Upper lobe of left lung (tissue), 6 donors: ENCODE measurements around the gene DCPS. TPM values are rescaled to one million over a fixed set of nuclear protein-coding genes. Genes with fewer than 3 reads are reported as not detected.
"Not testable (repeated sequence)": the region's sequence is repeated elsewhere in the genome, so short reads cannot be mapped to it uniquely, and the experiment has no call there.

Experiments used
- ATAC-seq, 2 donors: fragments of 200-7000 bp; cut with Tn5 transposase; one replicate each; pipeline ENCODE4 v1.9.1; 2022; ENCODE audit warnings: mild to moderate bottlenecking in 2 of 2, moderate library complexity in 2 of 2; ENCODE audit not compliant: low FRiP score in 2 of 2
- DNase-seq, 2 donors: peaks; one replicate each; pipeline ENCODE4 v3.0.0-alpha.2; 2019 to 2020
- H3K27ac ChIP-seq, 4 donors: fragments of 200-600 bp; sonication (generic); one replicate each; pipeline ENCODE4 v1.5.1; 2016 to 2019
- H3K27me3 ChIP-seq, 4 donors: fragments of 200-600 bp; sonication (generic); one replicate each; pipeline ENCODE4 v1.5.1; 2017 to 2019
- H3K36me3 ChIP-seq, 4 donors: fragments of 200-600 bp; sonication (generic); one replicate each; pipeline ENCODE4 v1.5.1; 2016 to 2019
- H3K4me1 ChIP-seq, 4 donors: fragments of 200-600 bp; sonication (generic); one replicate each; pipeline ENCODE4 v1.5.1; 2018 to 2019
- H3K4me3 ChIP-seq, 4 donors: fragments of 200-600 bp; sonication (generic); one replicate each; pipeline ENCODE4 v1.5.1; 2017 to 2019; ENCODE audit warnings: mild to moderate bottlenecking in 2 of 4, moderate library complexity in 1 of 4
- H3K9me3 ChIP-seq, 4 donors: fragments of 200-600 bp; sonication (generic); one replicate each; pipeline ENCODE4 v1.5.1; 2018 to 2019
- EP300 ChIP-seq, 4 donors: sonication (generic); formaldehyde crosslinking; IDR thresholded peaks; one replicate each; pipeline ENCODE4 v1.5.1; 2017; ENCODE audit warnings: antibody characterized with exemption in 4 of 4, control low read depth in 2 of 4
- POLR2A ChIP-seq, 4 donors: fragments of 450-650 bp; IDR thresholded peaks; one replicate each; pipeline ENCODE4 v1.5.1; 2016 to 2017; ENCODE audit warnings: antibody characterized with exemption in 4 of 4, mild to moderate bottlenecking in 2 of 4
- POLR2AphosphoS5 ChIP-seq, 2 donors: sonication (generic); formaldehyde crosslinking; IDR thresholded peaks; one replicate each; pipeline ENCODE4 v1.5.1; 2017; ENCODE audit warnings: antibody characterized with exemption in 2 of 2
- WGBS, 2 donors: methylation state at CpG; one replicate each; pipeline ENCODE4 v1.1.5; 2017 to 2018; 5-methylcytosine and 5-hydroxymethylcytosine counted together
- total RNA-seq, 6 donors: library from RNA; depleted of rRNA in 4 of 6; stranded (reverse); fragments of >200 nt in 4 of 6; gene quantifications; one replicate each; pipeline versions ENCODE4 v1.1.0 to v1.2.1, GENCODE V29; 2016 to 2021
- TF ChIP-seq, protein P1 (sequence below), 6 experiments: fragments of 450-650 bp in 4 of 6; fragments of 200-600 bp in 2 of 6; sonication (generic) in 2 of 6; IDR thresholded peaks; one replicate each; pipeline ENCODE4 v1.5.1; 2016 to 2019; ENCODE audit warnings: antibody characterized with exemption in 6 of 6
- donor health status: DM: no; HTN: no; CAD: no; lungs with moderate emphysema.
- donor health status: DM: no; HTN: yes; CAD: no; lungs with severe emphysema.

The DCPS gene
- total RNA-seq, 6 donors from 2014 or later: 6.3 to 21.4 (median 14.1) TPM

DNA sequence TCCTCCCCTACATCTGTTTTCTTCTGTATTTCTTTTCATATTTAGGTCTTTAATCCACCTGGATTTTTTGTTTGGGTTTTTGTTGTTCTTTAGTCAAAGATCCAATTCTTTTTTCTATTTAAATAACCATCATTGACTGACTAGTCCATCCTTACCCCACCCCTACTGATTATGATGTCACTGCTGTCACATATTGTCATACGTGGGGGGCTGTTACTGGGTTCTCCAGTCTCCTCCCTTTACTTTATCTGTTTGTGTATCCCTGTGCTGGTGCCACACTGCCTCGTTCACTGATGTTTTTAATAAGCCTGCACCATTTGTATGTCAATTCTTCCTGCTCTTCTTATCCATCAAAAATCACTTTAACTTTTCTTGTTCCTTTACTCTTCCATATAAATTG is 6.9 kb upstream of the DCPS start:
- TF ChIP-seq EP300 (IDR thresholded peaks at IDR 0.05) (no peak), POLR2A (IDR thresholded peaks at IDR 0.05) (no peak), POLR2AphosphoS5 (IDR thresholded peaks at IDR 0.05) (no peak)
- TF ChIP-seq, protein P1, sequence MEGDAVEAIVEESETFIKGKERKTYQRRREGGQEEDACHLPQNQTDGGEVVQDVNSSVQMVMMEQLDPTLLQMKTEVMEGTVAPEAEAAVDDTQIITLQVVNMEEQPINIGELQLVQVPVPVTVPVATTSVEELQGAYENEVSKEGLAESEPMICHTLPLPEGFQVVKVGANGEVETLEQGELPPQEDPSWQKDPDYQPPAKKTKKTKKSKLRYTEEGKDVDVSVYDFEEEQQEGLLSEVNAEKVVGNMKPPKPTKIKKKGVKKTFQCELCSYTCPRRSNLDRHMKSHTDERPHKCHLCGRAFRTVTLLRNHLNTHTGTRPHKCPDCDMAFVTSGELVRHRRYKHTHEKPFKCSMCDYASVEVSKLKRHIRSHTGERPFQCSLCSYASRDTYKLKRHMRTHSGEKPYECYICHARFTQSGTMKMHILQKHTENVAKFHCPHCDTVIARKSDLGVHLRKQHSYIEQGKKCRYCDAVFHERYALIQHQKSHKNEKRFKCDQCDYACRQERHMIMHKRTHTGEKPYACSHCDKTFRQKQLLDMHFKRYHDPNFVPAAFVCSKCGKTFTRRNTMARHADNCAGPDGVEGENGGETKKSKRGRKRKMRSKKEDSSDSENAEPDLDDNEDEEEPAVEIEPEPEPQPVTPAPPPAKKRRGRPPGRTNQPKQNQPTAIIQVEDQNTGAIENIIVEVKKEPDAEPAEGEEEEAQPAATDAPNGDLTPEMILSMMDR (IDR thresholded peaks at IDR 0.05): no peak
- Histone ChIP-seq H3K9me3 (no peaks in the 10 kb centered on the region), H3K27me3 (no peaks in the 10 kb centered on the region), H3K36me3 (peaks cover 0 to 45% (median 23%) of the 10 kb centered on the region in 4 donors), H3K4me3 (no peak overlapping the region), H3K4me1 (no peaks in the 10 kb centered on the region), H3K27ac (no peak overlapping the region)
- ATAC-seq (no peak), DNase-seq (no peak)
- 61 to 81% methylated on average over 2 of the region's 2 CpGs for WGBS, 2 donors

DNA sequence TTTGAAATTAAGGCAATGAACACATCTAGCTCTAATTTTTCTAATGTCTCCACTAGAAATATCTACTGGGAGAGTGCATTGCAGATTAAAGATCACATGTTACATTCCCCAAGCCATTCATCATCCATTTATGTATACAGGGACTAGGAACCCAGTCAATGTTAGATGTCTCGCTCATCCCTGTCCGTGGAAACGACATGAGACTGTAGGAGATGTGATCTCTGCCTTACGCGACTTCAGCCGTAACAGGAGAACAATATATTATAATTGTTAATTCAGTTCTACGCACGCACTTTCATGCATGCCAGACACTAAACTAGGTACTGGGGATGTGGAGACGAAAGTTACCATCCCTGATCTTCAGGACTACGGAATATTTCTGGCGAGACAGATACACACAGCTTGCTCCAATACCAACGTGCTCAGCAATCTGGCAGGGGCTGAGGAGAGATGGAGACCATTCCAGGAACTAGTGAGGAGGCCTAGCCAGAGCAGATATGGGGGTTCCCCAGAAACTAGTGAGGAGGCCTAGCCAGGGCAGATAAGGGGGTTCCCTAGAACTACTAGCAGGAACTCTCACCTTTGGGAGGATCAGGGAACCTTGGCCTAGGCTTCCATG is 706 bp downstream of the DCPS start:
- Histone ChIP-seq H3K27me3 (no peaks in the 10 kb centered on the region), H3K9me3 (no peaks in the 10 kb centered on the region), H3K36me3 (peaks cover 0 to 20% (median 2%) of the 10 kb centered on the region in 4 donors), H3K4me1 (peaks cover 11 to 18% (median 14%) of the 10 kb centered on the region in 4 donors), H3K27ac (peak overlapping the region; percentile 81 to 96 (median 88)), H3K4me3 (peak overlapping the region; percentile 46 to 83 (median 71))
- WGBS, 2 donors: 48 to 58% methylated on average over 12 of the region's 12 CpGs
- DNase-seq (no peak), ATAC-seq (no peak)
- no peak for TF ChIP-seq POLR2A (IDR thresholded peaks at IDR 0.05)
- TF ChIP-seq EP300 (IDR thresholded peaks at IDR 0.05): no peak
- TF ChIP-seq, protein P1 (IDR thresholded peaks at IDR 0.05): no peak
- TF ChIP-seq POLR2AphosphoS5 (IDR thresholded peaks at IDR 0.05): no peak

DNA sequence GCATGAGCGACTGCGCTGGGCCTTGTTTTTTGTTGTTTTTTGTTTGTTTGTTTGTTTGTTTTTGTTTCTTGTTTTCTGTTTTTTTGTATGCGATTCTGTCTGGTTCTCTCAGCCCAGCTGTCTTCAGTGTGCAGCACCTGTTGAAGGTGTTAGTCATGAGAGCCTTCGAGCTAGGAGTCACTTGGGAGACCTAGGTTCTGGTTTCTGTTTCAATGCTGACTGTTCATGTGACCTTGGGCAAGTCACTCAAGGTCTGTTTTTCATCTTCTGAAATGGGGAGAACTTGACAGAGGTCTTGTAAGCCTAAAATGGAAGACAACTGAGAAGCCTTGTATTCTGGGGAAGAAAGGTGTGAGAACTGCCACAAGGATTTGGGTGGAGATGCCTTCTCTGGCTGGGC is 1.8 kb downstream of the DCPS start:
- no peak for DNase-seq
- no peak for ATAC-seq
- H3K27ac ChIP-seq: no peak overlapping the region
- H3K27me3 ChIP-seq: no peaks in the 10 kb centered on the region
- WGBS, 2 donors: 91 to 92% methylated on average over 4 of the region's 4 CpGs
- no peak for TF ChIP-seq EP300 (IDR thresholded peaks at IDR 0.05)
- TF ChIP-seq, protein P1 (IDR thresholded peaks at IDR 0.05): no peak
- H3K4me3 ChIP-seq: no peak overlapping the region
- peaks cover 13 to 26% (median 20%) of the 10 kb centered on the region in 4 donors for H3K4me1 ChIP-seq
- no peaks in the 10 kb centered on the region for H3K9me3 ChIP-seq
- peaks cover 0 to 20% (median 1%) of the 10 kb centered on the region in 4 donors for H3K36me3 ChIP-seq

DNA sequence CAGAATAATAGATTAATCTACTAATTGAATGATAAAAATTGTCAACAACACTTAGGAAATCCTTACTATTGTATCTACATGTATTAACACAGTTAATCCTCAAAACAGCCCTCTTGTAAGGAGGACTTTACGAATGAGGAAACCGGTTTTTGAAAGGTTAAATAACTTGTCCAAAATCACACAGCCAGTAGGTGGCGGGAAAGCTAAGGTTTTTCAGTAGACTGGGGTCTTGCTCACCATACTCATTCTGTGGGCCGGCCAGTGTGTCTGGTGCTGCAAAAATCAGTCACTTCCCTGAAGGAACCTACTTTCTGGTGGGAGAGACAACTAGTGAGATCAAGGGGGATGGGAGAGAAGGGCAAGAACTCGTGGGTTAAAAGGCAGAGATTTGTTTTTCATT is 3.8 kb downstream of the DCPS start:
- H3K27ac ChIP-seq: no peak overlapping the region
- TF ChIP-seq POLR2AphosphoS5 (IDR thresholded peaks at IDR 0.05) (no peak), POLR2A (IDR thresholded peaks at IDR 0.05) (no peak), EP300 (IDR thresholded peaks at IDR 0.05) (no peak)
- TF ChIP-seq, protein P1 (IDR thresholded peaks at IDR 0.05): no peak
- WGBS, 2 donors: 24 to 37% methylated on average over 5 of the region's 5 CpGs
- H3K27me3 ChIP-seq: no peaks in the 10 kb centered on the region
- ATAC-seq (no peak), DNase-seq (no peak)
- peaks cover 0 to 23% (median 0%) of the 10 kb centered on the region in 4 donors for H3K36me3 ChIP-seq
- H3K4me1 ChIP-seq: peaks cover 17 to 30% (median 25%) of the 10 kb centered on the region in 4 donors
- no peaks in the 10 kb centered on the region for H3K9me3 ChIP-seq
- no peak overlapping the region for H3K4me3 ChIP-seq

DNA sequence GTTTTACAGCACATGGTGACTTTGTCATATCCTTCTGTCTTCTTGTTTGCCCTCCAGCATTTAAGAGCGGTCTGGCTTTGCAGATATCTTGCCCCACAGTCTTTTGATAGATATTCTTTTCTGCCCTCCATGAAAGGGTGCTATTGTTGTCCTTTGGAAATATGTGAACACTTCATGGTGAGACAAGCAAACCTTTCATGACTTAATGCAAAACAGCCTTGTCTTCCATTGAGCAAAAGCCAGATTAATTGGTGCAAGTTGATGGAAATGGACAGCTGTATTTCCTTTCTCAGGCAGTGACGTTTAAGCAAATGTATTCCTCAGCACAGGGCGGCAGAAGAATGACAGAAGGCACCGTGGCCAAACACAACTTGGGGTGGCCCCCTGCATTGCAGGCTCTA is 4.4 kb downstream of the DCPS start:
- Histone ChIP-seq H3K27ac (no peak overlapping the region), H3K9me3 (no peaks in the 10 kb centered on the region), H3K27me3 (no peaks in the 10 kb centered on the region), H3K4me3 (no peak overlapping the region), H3K36me3 (peaks cover 0 to 26% (median 0%) of the 10 kb centered on the region in 4 donors), H3K4me1 (peaks cover 15 to 27% (median 24%) of the 10 kb centered on the region in 4 donors)
- DNase-seq: no peak
- no peak for ATAC-seq
- TF ChIP-seq POLR2AphosphoS5 (IDR thresholded peaks at IDR 0.05): no peak
- TF ChIP-seq, protein P1 (IDR thresholded peaks at IDR 0.05): no peak
- TF ChIP-seq POLR2A (IDR thresholded peaks at IDR 0.05): no peak
- TF ChIP-seq EP300 (IDR thresholded peaks at IDR 0.05): no peak
- 77 to 82% methylated on average over 4 of the region's 4 CpGs for WGBS, 2 donors

DNA sequence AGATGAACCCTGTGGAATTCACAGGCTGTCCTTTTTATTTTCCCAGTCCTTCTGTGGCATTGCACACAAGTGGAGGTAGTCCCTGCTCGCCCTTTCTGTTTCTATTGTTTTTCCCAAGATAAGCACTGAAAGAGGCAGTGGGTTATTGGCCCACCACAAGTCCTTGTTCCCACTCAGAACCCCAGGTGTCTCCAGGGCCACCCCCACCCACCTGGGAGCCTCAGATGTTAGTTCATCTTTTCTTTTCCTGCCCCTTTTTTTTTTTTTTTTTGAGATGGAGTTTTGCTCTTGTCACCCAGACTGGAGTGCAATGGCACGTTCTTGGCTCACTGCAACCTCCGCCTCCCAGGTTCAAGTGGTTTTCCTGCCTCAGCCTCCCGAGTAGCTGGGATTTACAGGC is 4.9 kb downstream of the DCPS start:
- H3K27me3 ChIP-seq, DNase-seq, H3K27ac ChIP-seq, ATAC-seq, H3K9me3 ChIP-seq, H3K4me3 ChIP-seq: not testable (repeated sequence)
- 78 to 93% methylated on average over 4 of the region's 4 CpGs for WGBS, 2 donors
- peaks cover 0 to 26% (median 0%) of the 10 kb centered on the region in 4 donors for H3K36me3 ChIP-seq
- peaks cover 12 to 22% (median 20%) of the 10 kb centered on the region in 4 donors for H3K4me1 ChIP-seq
